ENCODE results near the gene DNAAF5.

Gene DNAAF5

GRCh38 chr7:728602-729001, 2.1 kb downstream of the DNAAF5 start:
- Histone ChIP-seq H3K27me3 (no peaks in the 10 kb centered on the region), H3K9ac (peak overlapping the region in 8 of 11 experiments; percentile 38 to 93 (median 68); a peak in 12 of 22 replicates), H3K36me3 (peaks cover 42 to 61% (median 55%) of the 10 kb centered on the region in 11 experiments), H3K27ac (no peak overlapping the region), H4K20me1 (peaks cover 0 to 58% (median 23%) of the 10 kb centered on the region in 11 experiments; a peak in 18 of 22 replicates), H3K4me3 (peak overlapping the region in 8 of 10 experiments; percentile 49 to 100 (median 96); a peak in 7 of 20 replicates), H3K4me1 (peaks cover 24 to 36% (median 32%) of the 10 kb centered on the region in 10 experiments), H3K9me3 (replicated peaks in 1 of 11) (peaks cover 5 to 34% (median 25%) of the 10 kb centered on the region in 11 experiments), H3K4me2 (peak overlapping the region; percentile 79 to 98 (median 87))
- no peak for TF ChIP-seq Cebpa-rat (IDR thresholded peaks at IDR 0.05)

GRCh38 chr7:729140-730000, 2.9 kb downstream of the DNAAF5 start:
- Histone ChIP-seq H3K4me3 (no peak overlapping the region), H3K9ac (peak overlapping the region in 5 of 11 experiments; percentile 14 to 93 (median 39); a peak in 3 of 22 replicates), H3K36me3 (peaks cover 50 to 64% (median 56%) of the 10 kb centered on the region in 11 experiments)

DNA sequence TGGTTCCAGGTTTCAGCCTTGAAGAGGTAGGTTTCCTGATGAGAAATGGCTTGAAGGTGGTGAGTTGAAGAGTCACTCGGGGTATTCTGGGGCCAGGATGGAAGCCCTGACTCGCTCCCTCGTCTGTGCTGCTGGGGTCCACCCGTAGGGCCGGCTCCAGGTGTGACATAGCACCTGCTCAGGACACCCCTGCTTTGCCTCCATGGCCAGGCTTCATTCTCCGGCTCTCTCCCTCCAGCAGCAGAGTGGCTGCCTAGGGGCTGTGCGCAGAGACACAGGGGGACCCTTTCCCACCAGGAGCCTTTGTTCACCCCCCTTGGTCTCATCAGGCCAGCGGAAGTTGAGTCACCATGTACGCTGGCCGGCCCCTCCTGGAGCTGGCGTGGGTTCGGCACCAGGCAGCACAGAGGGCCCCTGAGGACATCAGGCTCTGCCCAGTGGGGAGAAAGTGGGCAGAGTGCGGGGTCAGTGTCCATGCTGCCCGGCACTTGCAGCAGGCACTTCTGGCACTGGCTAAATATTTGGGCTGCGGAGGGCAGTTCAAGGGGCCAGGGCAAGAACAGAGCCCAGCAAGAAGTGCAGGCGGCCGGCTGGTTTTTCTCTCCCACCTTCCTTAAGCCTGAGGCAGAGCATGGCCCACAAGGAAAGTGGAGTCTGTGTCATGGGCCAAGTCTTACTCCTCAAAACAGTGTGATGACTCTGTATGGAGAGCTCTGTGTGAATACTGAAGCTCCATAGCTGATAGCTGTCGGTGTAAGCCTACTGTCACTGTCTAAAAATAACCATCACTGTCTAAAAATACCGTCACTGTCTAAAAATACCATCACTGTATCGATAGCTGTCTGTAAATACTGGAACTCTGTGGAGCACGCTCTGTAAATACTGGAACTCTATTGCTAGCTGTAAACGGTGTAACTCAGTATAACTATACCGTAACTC, 4.3 kb downstream of the DNAAF5 start:
- Histone ChIP-seq H3K27me3 (no peaks in the 10 kb centered on the region), H3K36me3 (peaks cover 60 to 78% (median 68%) of the 10 kb centered on the region in 11 experiments)

More at GRCh38 chr7:729140-730000, 2.9 kb downstream of the DNAAF5 start:
- Histone ChIP-seq H3K27ac (no peak overlapping the region), H3K4me2 (peak overlapping the region in 5 of 11 experiments; percentile 79 to 92 (median 87); a peak in 4 of 22 replicates), H4K20me1 (peaks cover 0 to 58% (median 23%) of the 10 kb centered on the region in 11 experiments; a peak in 18 of 22 replicates), H3K27me3 (no peaks in the 10 kb centered on the region), H3K9me3 (replicated peaks in 1 of 11) (peaks cover 13 to 34% (median 25%) of the 10 kb centered on the region in 11 experiments), H3K4me1 (peaks cover 24 to 36% (median 31%) of the 10 kb centered on the region in 10 experiments)
- TF ChIP-seq Cebpa-rat (IDR thresholded peaks at IDR 0.05), result no peak

DNA sequence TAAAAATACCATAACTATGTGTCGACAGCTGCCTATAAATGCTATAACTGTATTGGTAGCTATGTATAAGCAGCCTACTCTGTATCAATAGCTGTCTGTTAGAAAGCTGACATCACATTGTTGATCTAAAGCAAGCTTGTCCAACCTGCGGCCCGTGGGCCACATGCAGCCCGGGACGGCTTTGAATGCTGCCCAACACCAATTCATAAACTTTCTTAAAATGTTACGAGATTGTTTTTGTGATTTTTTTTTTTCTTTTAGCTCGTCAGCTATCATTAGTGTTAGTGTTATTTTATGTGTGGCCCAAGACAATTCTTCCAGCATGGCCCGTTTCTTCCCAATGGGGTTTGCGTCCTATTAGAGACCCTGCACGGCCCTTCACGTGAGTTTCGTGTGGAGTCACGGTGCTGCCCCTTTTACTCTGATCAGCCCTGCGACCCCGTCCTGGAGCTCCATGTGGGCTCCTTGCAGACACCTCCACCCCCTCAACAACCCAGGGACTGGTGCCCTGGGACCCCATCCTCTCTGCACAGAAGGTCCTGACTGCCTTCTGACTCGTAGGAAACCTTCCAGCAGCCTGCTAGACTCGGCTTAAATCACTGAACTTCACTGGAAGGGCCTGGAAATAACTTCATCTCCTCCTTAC, 5.1 kb downstream of the DNAAF5 start:
- Histone ChIP-seq H3K9ac (0 out of 22 replicates have a peak overlapping the region, but pooled peaks of 2 of the 11 experiments have one; percentile 0 to 24), H3K4me1 (peaks cover 16 to 27% (median 22%) of the 10 kb centered on the region in 10 experiments), H4K20me1 (peaks cover 0 to 76% (median 26%) of the 10 kb centered on the region in 11 experiments; a peak in 18 of 22 replicates), H3K9me3 (replicated peaks in 1 of 11) (peaks cover 24 to 31% (median 27%) of the 10 kb centered on the region in 11 experiments), H3K4me2 (no peak overlapping the region), H3K27me3 (no peaks in the 10 kb centered on the region), H3K36me3 (peaks cover 60 to 80% (median 68%) of the 10 kb centered on the region in 11 experiments), H3K4me3 (no peak overlapping the region), H3K27ac (no peak overlapping the region)
- TF ChIP-seq Cebpa-rat (IDR thresholded peaks at IDR 0.05), result no peak

More for the DNA sequence above, 4.3 kb downstream of the DNAAF5 start:
- Histone ChIP-seq H3K4me3 (no peak overlapping the region), H3K4me2 (no peak overlapping the region), H3K27ac (no peak overlapping the region), H3K9ac (peak overlapping the region in 3 of 11 experiments; percentile 6 to 32 (median 24); a peak in 1 of 22 replicates), H4K20me1 (peaks cover 0 to 68% (median 23%) of the 10 kb centered on the region in 11 experiments; a peak in 18 of 22 replicates), H3K4me1 (peaks cover 17 to 27% (median 24%) of the 10 kb centered on the region in 10 experiments), H3K9me3 (replicated peaks in 1 of 11) (peaks cover 24 to 35% (median 29%) of the 10 kb centered on the region in 11 experiments)
- TF ChIP-seq Cebpa-rat (IDR thresholded peaks at IDR 0.05), result no peak

DNA sequence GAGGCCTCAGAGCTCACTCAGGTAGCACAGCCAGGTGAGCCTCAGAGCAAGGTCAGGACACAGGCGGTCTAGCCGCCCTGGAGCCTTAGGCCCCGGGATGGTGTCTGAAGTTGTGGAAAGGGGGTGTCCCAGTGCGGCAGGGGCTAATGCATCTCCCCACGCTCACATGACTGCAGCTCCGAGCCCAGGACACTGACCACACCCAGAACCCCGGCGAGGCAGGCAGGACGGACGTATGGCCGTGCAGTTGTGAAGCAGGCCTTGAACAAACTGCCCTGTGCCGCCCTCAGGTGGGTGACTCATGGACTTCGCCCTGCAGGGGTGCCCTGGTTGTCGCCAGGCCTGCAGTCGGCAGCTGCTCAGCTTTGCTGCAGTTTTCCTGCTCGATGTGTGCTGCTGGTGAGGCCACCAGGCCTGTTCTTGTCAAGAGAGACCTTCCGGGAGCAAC, 5.6 kb downstream of the DNAAF5 start:
- Histone ChIP-seq H3K9me3 (replicated peaks in 1 of 11) (peaks cover 24 to 31% (median 27%) of the 10 kb centered on the region in 11 experiments), H3K4me1 (peaks cover 17 to 29% (median 24%) of the 10 kb centered on the region in 10 experiments), H3K9ac (0 out of 22 replicates have a peak overlapping the region, but pooled peaks of 1 of the 11 experiments have one; percentile 0), H4K20me1 (peaks cover 0 to 81% (median 27%) of the 10 kb centered on the region in 11 experiments; a peak in 18 of 22 replicates), H3K27ac (no peak overlapping the region), H3K4me3 (no peak overlapping the region), H3K36me3 (peaks cover 60 to 81% (median 68%) of the 10 kb centered on the region in 11 experiments), H3K4me2 (no peak overlapping the region), H3K27me3 (no peaks in the 10 kb centered on the region)
- TF ChIP-seq Cebpa-rat (IDR thresholded peaks at IDR 0.05), result no peak

GRCh38 chr7:732556-732955, 6.1 kb downstream of the DNAAF5 start:
- no peak for TF ChIP-seq Cebpa-rat (IDR thresholded peaks at IDR 0.05)
- Histone ChIP-seq H3K36me3 (peaks cover 60 to 85% (median 71%) of the 10 kb centered on the region in 11 experiments), H3K4me1 (peaks cover 17 to 29% (median 24%) of the 10 kb centered on the region in 10 experiments), H3K9me3 (replicated peaks in 1 of 11) (peaks cover 24 to 31% (median 27%) of the 10 kb centered on the region in 11 experiments), H3K4me3 (no peak overlapping the region), H4K20me1 (peaks cover 0 to 86% (median 30%) of the 10 kb centered on the region in 11 experiments; a peak in 18 of 22 replicates), H3K9ac (0 out of 22 replicates have a peak overlapping the region, but pooled peaks of 1 of the 11 experiments have one; percentile 0), H3K27ac (no peak overlapping the region), H3K4me2 (no peak overlapping the region), H3K27me3 (no peaks in the 10 kb centered on the region)

DNA sequence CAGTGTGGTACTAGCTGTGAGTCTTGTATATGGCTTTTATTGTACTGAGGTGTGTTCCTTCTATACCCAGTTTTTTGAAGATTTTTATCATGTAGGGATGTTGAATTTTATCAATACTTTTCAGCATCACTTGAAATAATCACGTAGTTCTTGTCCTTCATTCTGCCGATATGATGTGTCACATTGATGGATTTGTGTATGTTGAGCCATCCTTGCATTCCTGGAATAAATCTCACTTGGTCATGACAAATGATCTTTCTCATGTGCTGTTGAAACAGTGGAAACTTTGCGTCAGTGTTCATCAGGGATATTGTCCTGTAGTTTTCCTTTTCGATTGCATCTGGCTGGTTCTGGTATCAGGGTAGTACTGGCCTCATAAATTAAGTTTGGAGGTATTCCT, 7.7 kb downstream of the DNAAF5 start:
- Histone ChIP-seq H4K20me1 (peaks cover 0 to 87% (median 41%) of the 10 kb centered on the region in 11 experiments; a peak in 18 of 22 replicates), H3K36me3 (peaks cover 65 to 90% (median 79%) of the 10 kb centered on the region in 11 experiments)
- TF ChIP-seq Cebpa-rat (IDR thresholded peaks at IDR 0.05), result no peak

More for the DNA sequence above, 7.7 kb downstream of the DNAAF5 start:
- Histone ChIP-seq H3K27me3 (no peaks in the 10 kb centered on the region), H3K4me1 (peaks cover 4 to 16% (median 10%) of the 10 kb centered on the region in 10 experiments; a peak in 17 of 20 replicates), H3K27ac (no peak overlapping the region), H3K4me3 (peak overlapping the region in 1 of 10 experiments; percentile 19; a peak in 1 of 20 replicates), H3K9ac (no peak overlapping the region), H3K4me2 (no peak overlapping the region), H3K9me3 (replicated peaks in 1 of 11) (peaks cover 24 to 31% (median 27%) of the 10 kb centered on the region in 11 experiments)

All from BLaER1 treated with 17β-estradiol and CSF1 and Interleukin-3, amounts not matched to agents 10 nM and 100 nM (cell line).